SIG-M5 (cell line): Measurements from ENCODE around the gene OR2S2.
"Not testable (repeated sequence)": the region's sequence is repeated elsewhere in the genome, so short reads cannot be mapped to it uniquely, and the experiment has no call there.

Experiments
- DNase-seq: peaks from one replicate; lab custom pipeline; 2025; lab: John Stamatoyannopoulos, UW

OR2S2 gene

GRCh38 chr9:35933550-35934067 is 24.3 kb downstream of the OR2S2 start:
- DNase-seq: no peak

GRCh38 chr9:35932735-35933134 is 25.2 kb downstream of the OR2S2 start:
- DNase-seq: no peak

DNA sequence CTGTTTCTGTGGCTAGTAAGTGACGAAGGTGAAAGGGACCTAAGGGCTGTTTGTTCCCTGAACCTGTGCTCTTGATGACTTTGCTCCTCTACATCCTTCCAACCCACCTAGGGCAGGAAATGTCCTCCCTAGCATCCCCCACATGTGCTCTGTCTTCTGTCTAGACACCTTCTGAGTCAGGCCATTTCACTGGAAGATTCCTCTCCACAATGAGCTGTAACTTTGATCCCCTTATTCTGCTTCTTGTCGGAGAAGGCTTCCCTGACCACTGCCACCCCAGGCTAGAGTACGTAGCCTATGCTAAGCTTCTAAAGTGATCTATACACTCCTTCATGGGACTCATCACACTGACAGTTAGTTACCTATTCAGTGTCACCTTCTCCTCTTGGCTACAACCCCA is 27.0 kb downstream of the OR2S2 start:
- no peak for DNase-seq

- DNase-seq: no peak
These were observed 27.4 kb downstream of the OR2S2 start for GRCh38 chr9:35930521-35930920.

DNA sequence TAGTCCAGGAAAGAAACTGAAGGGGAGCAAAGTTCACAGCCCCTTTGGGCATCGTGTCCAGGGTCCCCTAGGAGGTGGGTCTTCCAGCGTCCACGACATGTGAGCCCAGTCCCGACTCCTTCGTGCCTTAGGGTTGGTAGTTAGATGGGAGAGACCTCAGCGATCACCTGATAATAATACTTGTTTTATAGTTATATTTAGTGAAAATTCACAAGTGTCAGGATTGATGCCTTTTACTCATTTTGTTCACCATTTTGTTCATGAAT is 28.6 kb downstream of the OR2S2 start:
- no peak for DNase-seq

- DNase-seq: no peak
These were observed 29.1 kb downstream of the OR2S2 start for GRCh38 chr9:35928591-35929452.

GRCh38 chr9:35923927-35924763 is 33.8 kb downstream of the OR2S2 start:
- no peak for DNase-seq

- DNase-seq: no peak
These were observed 34.4 kb downstream of the OR2S2 start for GRCh38 chr9:35923598-35923926.

GRCh38 chr9:35920051-35920620 is 37.8 kb downstream of the OR2S2 start:
- DNase-seq: no peak

DNA sequence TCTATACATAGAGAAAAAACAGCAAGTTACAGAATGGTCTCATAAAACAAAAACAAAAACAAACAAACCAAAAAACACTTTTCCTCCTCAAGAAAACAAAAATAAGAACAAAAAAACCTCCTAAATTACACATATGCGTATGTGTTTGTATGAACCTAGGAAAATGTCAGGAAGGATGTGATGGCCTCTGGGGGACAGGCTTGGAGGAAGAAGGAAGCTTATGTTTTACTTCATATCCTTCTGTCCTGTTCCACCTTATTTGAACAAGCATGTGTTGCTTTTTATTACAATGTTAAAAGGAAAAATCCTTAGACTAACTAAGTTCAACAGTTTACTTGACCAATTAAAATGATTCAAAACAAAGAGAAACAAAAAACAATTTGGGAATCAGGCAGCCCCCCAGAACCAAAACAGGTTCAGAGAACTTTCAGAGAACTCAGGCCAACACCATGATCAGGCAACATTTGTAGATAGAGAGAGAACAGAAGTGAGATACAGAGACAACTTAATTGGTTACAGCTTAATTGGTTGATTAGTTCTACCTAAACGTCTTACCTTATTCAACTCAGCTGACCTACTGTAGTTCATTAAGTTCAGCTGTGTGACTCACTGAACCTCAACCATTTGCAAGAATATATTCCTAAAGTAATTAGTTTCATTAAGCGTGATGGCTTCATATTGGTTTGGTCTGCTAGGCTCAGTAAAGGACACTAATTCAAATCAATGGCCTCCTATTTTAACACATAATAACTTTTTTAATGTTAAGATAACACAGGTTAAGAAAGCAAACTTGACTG is 38.5 kb downstream of the OR2S2 start:
- DNase-seq: no peak

DNA sequence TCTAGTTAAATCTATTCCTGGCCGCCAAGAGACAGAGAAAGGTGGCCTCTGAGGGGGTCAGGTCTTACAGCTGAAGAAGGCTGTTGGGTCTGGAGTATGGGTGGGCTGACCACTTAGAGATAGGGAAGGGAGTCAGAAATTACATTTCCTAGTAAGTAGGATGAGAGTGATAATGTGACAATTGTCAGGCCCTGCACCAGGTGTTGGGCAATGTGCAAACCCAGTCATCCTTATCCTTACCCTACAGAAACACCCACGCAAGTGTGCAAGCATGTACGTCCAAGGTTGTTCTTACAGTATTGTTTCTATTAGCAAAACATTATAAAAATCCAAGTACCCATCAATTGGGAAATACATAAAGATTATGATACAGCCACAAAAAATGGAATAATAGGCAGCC is 39.2 kb downstream of the OR2S2 start:
- DNase-seq: no peak

DNA sequence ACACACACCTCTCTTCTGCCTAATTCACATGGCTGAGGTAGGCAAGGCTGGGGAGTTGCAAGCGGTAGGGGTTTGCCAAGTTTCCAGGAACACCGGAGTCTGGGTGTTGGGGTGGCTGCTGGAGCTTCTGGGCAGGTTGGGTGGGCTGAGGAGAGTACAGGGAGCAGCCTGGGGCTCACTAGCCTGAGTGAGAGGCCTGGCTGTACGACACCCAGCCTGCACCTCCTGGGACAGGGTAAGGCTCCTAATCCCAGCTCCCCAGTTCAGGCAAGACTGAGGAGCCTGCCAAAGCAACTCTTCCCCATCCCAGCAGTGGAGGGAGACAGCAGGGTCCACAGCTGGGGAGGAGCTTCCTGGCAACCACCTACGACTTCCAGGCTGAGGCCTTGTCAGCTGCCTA is 40.7 kb downstream of the OR2S2 start:
- DNase-seq: no peak

GRCh38 chr9:35915681-35916294 is 42.2 kb downstream of the OR2S2 start:
- DNase-seq: no peak

DNA sequence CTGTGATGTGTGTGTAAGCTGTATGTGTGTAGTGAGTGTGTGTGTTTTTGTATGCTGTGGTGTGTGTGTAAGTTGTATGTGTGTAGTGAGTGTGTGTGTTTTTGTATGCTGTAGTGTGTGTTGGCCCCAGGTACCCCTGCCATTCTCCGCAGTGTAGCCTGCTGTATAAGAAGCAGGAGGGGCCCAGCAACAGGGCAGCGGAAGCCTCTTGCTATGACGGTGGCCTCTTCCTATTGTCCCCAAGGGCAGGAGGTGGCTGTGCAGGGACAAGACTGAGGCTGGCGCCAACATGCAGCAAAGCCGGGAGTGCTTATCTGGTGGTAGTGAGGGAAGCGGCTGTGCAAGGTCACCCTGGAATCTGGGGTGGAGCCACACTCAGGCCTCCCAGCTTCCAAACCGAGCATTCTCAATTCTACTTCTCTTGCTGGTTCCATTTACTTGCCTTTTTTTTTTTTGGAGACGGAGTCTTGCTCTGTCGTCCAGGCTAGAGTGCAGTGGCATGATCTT is 43.6 kb downstream of the OR2S2 start:
- DNase-seq: no peak

GRCh38 chr9:35913429-35913828 is 44.5 kb downstream of the OR2S2 start:
- DNase-seq: not testable (repeated sequence)

DNA sequence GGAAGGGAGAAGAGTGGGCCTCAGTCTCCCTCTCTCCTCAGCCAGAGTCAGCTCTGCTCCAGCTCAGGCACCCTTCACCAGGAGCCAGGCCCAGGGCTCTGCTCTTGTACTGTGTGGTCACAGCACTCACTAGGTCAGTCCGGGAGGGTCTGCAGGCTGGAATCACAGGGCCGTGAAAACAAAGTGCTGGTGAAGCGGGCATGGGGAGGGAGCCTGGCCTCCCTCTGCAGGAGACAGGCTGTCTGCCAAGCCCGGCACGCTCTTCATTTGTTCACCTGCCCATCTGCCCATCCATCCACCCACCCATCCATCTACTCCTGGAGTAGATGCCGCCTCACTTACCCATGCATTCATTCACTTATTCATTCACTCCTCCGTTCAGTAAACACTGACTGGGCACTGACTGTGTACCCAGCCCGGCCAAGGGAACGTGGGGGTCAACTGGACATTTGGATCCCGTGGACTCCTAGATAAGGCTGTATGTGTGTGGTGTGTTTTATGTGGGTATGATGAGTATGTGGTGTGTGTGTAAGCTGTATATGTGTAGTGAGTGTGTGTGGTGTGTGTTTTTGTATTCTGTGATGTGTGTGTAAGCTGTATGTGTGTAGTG is 45.1 kb downstream of the OR2S2 start:
- no peak for DNase-seq

GRCh38 chr9:35911690-35912089 is 46.3 kb downstream of the OR2S2 start:
- DNase-seq: no peak

GRCh38 chr9:35910613-35911359 is 47.2 kb downstream of the OR2S2 start:
- no peak for DNase-seq

- no peak for DNase-seq
These were observed 48.0 kb downstream of the OR2S2 start for GRCh38 chr9:35909687-35910612.
